B cell (primary cell): ENCODE data around the gene ABL1. TPM values are rescaled to one million over a fixed set of nuclear protein-coding genes. Genes with fewer than 3 reads are reported as not detected.

Experiments used
- ATAC-seq: fragments of 200-7000 bp; cut with Tn5 transposase; one replicate; pipeline ENCODE4 v1.10.0; 2021; ENCODE audit warnings: low read depth, mild to moderate bottlenecking, moderate number of reproducible peaks, moderate library complexity
- CTCF ChIA-PET: fragments of 350-600 bp; sonication (Branson Sonifier 250); formaldehyde crosslinking; loops from one replicate; lab custom pipeline; 2021; ENCODE audit warnings: antibody characterized with exemption, inconsistent platforms; lab: Charles Lee
- POLR2A ChIA-PET: fragments of 350-600 bp; sonication (Branson Sonifier 250); formaldehyde crosslinking; loops from one replicate; lab custom pipeline; 2021; ENCODE audit warnings: antibody characterized with exemption; lab: Charles Lee
- DNase-seq: peaks from one replicate; pipeline ENCODE4 v3.0.0; 2013
- H2AFZ ChIP-seq: 2 replicates; pipeline ENCODE4 v1.6.1; 2012; ENCODE audit warnings: mild to moderate bottlenecking, low read depth, low read length; ENCODE audit not compliant: insufficient read depth, poor library complexity, severe bottlenecking
- H3K27ac ChIP-seq, 2 donors: 1 replicate in 1 of 2; 2 replicates in 1 of 2; pipeline ENCODE4 v1.5.1; 2012 to 2013; ENCODE audit warnings: low read length in 2 of 2, mild to moderate bottlenecking in 2 of 2, moderate library complexity in 1 of 2
- H3K27me3 ChIP-seq, 4 experiments: fragments of 200-600 bp in 1 of 4; sonication (generic) in 1 of 4; replicated peaks in 1 of 4; 1 replicate in 2 of 4; 2 replicates in 2 of 4; pipeline versions ENCODE4 v1.6.1 to v1.7.0; 2013 to 2016; ENCODE audit warnings: low read length in 3 of 4, mild to moderate bottlenecking in 2 of 4, mixed read lengths in 1 of 4, moderate library complexity in 1 of 4; ENCODE audit not compliant: insufficient read depth in 4 of 4, control insufficient read depth in 3 of 4; ENCODE audit errors: control extremely low read depth in 1 of 4
- H3K36me3 ChIP-seq, 2 experiments: replicated peaks in 1 of 2; 1 replicate in 1 of 2; 2 replicates in 1 of 2; pipeline versions ENCODE4 v1.6.1 to v1.7.1; 2013; ENCODE audit warnings: low read length in 1 of 2; ENCODE audit not compliant: insufficient read depth in 2 of 2, control insufficient read depth in 1 of 2; ENCODE audit errors: control extremely low read depth in 1 of 2, extremely low read depth in 1 of 2
- H3K4me1 ChIP-seq, 2 donors: fragments of 200-600 bp in 1 of 2; sonication (generic) in 1 of 2; 1 replicate in 1 of 2; 2 replicates in 1 of 2; pipeline versions ENCODE4 v1.5.1 to v1.6.1; 2013 to 2017; ENCODE audit warnings: low read length in 2 of 2; ENCODE audit not compliant: control insufficient read depth in 2 of 2, insufficient read depth in 2 of 2
- H3K4me2 ChIP-seq: replicated peaks from 2 replicates; pipeline ENCODE3; 2012; ENCODE audit warnings: mild to moderate bottlenecking, low read depth, low read length; ENCODE audit not compliant: poor library complexity, severe bottlenecking
- H3K4me3 ChIP-seq, 5 experiments: fragments of 200-600 bp in 1 of 5; sonication (generic) in 1 of 5; 1 replicate in 3 of 5; 2 replicates in 2 of 5; pipeline versions ENCODE4 v1.5.1 to v1.7.0; 2011 to 2016; ENCODE audit warnings: low read length in 4 of 5, mild to moderate bottlenecking in 4 of 5, low read depth in 2 of 5, control low read depth in 1 of 5, moderate library complexity in 1 of 5; ENCODE audit not compliant: insufficient read depth in 1 of 5; ENCODE audit errors: control extremely low read depth in 1 of 5, extremely low read depth in 1 of 5
- H3K79me2 ChIP-seq: fragments of 200-600 bp; sonication (generic); one replicate; pipeline ENCODE4 v1.6.0; 2016; ENCODE audit warnings: low read length; ENCODE audit not compliant: control insufficient read depth, insufficient read depth
- H3K9ac ChIP-seq: fragments of 200-600 bp; sonication (generic); 2 replicates; pipeline ENCODE4 v1.6.1; 2017; ENCODE audit warnings: mild to moderate bottlenecking, low read length, moderate library complexity
- H3K9me3 ChIP-seq, 3 donors: one replicate each; pipeline versions ENCODE4 v1.6.1 to v1.7.1; 2013; ENCODE audit warnings: low read length in 2 of 3; ENCODE audit not compliant: control insufficient read depth in 2 of 3, insufficient read depth in 1 of 3; ENCODE audit errors: control extremely low read depth in 1 of 3
- H4K20me1 ChIP-seq: 2 replicates; pipeline ENCODE4 v1.6.0; 2012; ENCODE audit warnings: mild to moderate bottlenecking, low read length; ENCODE audit not compliant: insufficient read depth, control insufficient read depth, poor library complexity, severe bottlenecking
- H3K27ac Mint-ChIP-seq: one replicate; pipeline ENCODE4 v1.8.0; 2021; ENCODE audit warnings: mixed read lengths
- H3K27me3 Mint-ChIP-seq: one replicate; pipeline ENCODE4 v1.8.0; 2021; ENCODE audit warnings: mixed read lengths
- H3K4me1 Mint-ChIP-seq: one replicate; pipeline ENCODE4 v1.8.0; 2021; ENCODE audit warnings: mixed read lengths
- H3K4me3 Mint-ChIP-seq: one replicate; pipeline ENCODE4 v1.8.0; 2021; ENCODE audit warnings: mixed read lengths
- H3K9me3 Mint-ChIP-seq: one replicate; pipeline ENCODE4 v1.8.0; 2022; ENCODE audit warnings: mixed read lengths; ENCODE audit not compliant: insufficient read depth
- EZH2 ChIP-seq: IDR thresholded peaks from 2 replicates; pipeline ENCODE4 v1.6.1; 2012; ENCODE audit warnings: borderline replicate concordance, low read depth, mild to moderate bottlenecking, moderate library complexity, low read length; ENCODE audit not compliant: insufficient read depth, poor library complexity, severe bottlenecking
- WGBS: methylation state at CpG from one replicate; pipeline ENCODE4 v1.1.5; 2013; ENCODE audit warnings: missing lambda C conversion rate; ENCODE audit not compliant: insufficient coverage; 5-methylcytosine and 5-hydroxymethylcytosine counted together
- intact Hi-C: fragments of 100-400 bp; cut with micrococcal nuclease; formaldehyde crosslinking; loops from one replicate; pipeline ENCODE4 v1.10.0; 2022
- polyA plus RNA-seq: library from polyadenylated mRNA; depleted of rRNA; stranded (reverse); fragments of >200 nt; gene quantifications from 2 replicates; pipeline ENCODE4 v1.2.3, GENCODE V29; 2012
- total RNA-seq, 2 donors: library from RNA; stranded (reverse); fragments of 120-200 nt in 1 of 2; gene quantifications; 1 replicate in 1 of 2; 2 replicates in 1 of 2; pipeline versions ENCODE4 v1.2.3 to v1.2.4, GENCODE V29; 2013 to 2022
- TF ChIP-seq, protein P1 (sequence below): fragments of 200-600 bp; IDR thresholded peaks from one replicate; pipeline ENCODE4 v1.8.0; 2022; ENCODE audit warnings: antibody characterized with exemption, mild to moderate bottlenecking

ABL1 gene
- total and polyA plus RNA-seq, 2 donors (not counting 1 experiment from before 2014, with no cell fraction given), result 11.9 to 46.0 TPM

DNA sequence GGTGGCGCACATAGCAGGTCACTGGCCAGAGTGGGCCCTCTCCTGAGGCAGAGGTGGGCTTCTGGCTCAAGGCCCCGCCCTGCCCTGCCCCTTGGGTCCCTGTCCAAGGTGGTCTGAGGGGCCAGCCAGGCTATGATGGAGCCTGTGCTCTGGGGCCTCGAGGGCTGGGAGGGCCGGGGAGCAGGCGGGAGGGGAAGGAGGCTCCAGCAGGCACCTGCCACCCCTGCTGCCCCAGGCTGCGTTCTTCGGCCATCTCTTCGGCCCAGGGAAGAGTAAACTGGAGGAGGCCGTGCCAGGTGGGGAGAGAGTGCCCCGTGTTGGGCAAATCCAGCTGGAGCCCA is 89.4 kb downstream of the ABL1 start:
- no peak for DNase-seq
- ChIA-PET CTCF (no interaction called here), POLR2A (no interaction called here)
- no peak for ATAC-seq
- Mint-ChIP-seq H3K4me3 (no peak overlapping the region), H3K9me3 (no peaks in the 10 kb centered on the region), H3K27ac (no peak overlapping the region), H3K4me1 (peaks cover 11% of the 10 kb centered on the region), H3K27me3 (peaks cover 31% of the 10 kb centered on the region)
- H3K79me2 ChIP-seq, result no peaks in the 10 kb centered on the region
- H4K20me1 ChIP-seq, result no peaks in the 10 kb centered on the region
- H3K27ac ChIP-seq, result no peak overlapping the region
- H3K36me3 ChIP-seq, result no peaks in the 10 kb centered on the region
- TF ChIP-seq EZH2, result no peak
- TF ChIP-seq, protein P1, sequence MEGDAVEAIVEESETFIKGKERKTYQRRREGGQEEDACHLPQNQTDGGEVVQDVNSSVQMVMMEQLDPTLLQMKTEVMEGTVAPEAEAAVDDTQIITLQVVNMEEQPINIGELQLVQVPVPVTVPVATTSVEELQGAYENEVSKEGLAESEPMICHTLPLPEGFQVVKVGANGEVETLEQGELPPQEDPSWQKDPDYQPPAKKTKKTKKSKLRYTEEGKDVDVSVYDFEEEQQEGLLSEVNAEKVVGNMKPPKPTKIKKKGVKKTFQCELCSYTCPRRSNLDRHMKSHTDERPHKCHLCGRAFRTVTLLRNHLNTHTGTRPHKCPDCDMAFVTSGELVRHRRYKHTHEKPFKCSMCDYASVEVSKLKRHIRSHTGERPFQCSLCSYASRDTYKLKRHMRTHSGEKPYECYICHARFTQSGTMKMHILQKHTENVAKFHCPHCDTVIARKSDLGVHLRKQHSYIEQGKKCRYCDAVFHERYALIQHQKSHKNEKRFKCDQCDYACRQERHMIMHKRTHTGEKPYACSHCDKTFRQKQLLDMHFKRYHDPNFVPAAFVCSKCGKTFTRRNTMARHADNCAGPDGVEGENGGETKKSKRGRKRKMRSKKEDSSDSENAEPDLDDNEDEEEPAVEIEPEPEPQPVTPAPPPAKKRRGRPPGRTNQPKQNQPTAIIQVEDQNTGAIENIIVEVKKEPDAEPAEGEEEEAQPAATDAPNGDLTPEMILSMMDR, result no peak
- H3K9ac ChIP-seq, result no peak overlapping the region
- 78% methylated on average over 10 of the region's 10 CpGs for WGBS
- H2AFZ ChIP-seq, result no peak overlapping the region
- H3K27me3 ChIP-seq, result peaks cover 0 to 3% (median 1%) of the 10 kb centered on the region in 4 experiments
- H3K4me3 ChIP-seq, result no peak overlapping the region
- no peak overlapping the region for H3K4me2 ChIP-seq
- H3K4me1 ChIP-seq, result peaks cover 0 to 7% of the 10 kb centered on the region in 2 donors
- no peaks in the 10 kb centered on the region for H3K9me3 ChIP-seq
- intact Hi-C loops, result no loop called here

DNA sequence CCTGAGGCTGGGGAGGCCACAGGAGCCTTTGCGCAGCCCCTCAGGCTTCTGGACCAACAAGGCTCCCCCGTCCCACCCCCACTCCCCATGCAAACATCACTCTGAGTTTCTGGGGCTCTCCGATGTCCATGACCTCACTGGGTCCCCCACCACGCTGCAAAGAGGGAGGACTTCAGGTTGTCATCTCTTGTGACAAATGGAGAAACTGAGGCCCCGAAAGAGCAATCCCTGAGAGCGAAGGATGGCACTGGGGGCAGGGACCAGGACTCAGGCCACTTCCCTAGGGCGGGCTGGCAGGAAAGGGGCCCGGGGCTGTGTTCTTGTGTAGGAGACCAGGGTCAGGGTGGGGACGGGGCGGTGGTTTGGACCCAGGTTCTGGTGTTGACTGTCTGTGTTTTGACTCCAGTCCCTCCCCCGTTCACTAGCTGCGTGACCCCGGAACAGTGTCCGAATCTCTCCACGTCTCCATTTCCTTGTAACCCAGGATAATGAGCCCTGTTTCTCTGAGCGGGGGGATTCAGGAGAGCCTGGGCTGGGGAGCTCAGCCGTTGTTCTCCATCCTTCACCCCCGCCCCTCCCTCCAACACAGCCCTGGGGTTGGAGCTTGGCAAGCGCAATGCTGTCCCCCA is 90.1 kb downstream of the ABL1 start:
- TF ChIP-seq, protein P1, result no peak
- no peak for TF ChIP-seq EZH2
- no peaks in the 10 kb centered on the region for H4K20me1 ChIP-seq
- no peak overlapping the region for H3K4me2 ChIP-seq
- Mint-ChIP-seq H3K9me3 (no peaks in the 10 kb centered on the region), H3K4me1 (peaks cover 11% of the 10 kb centered on the region), H3K27ac (no peak overlapping the region), H3K4me3 (no peak overlapping the region), H3K27me3 (peaks cover 35% of the 10 kb centered on the region)
- H3K9me3 ChIP-seq, result no peaks in the 10 kb centered on the region
- no peak overlapping the region for H3K27ac ChIP-seq
- peaks cover 0 to 7% of the 10 kb centered on the region in 2 donors for H3K4me1 ChIP-seq
- no peak overlapping the region for H3K4me3 ChIP-seq
- ChIA-PET POLR2A (no interaction called here), CTCF (no interaction called here)
- no peak for DNase-seq
- no peaks in the 10 kb centered on the region for H3K79me2 ChIP-seq
- H3K36me3 ChIP-seq, result no peaks in the 10 kb centered on the region
- H3K9ac ChIP-seq, result no peak overlapping the region
- no peak overlapping the region for H2AFZ ChIP-seq
- WGBS, result 88% methylated on average over 18 of the region's 19 CpGs
- ATAC-seq, result no peak
- peaks cover 0 to 3% (median 1%) of the 10 kb centered on the region in 4 experiments for H3K27me3 ChIP-seq
- intact Hi-C loops, result no loop called here
